H1 (cell line): ENCODE measurements around the gene CA10.

ENCODE experiments used
- HDAC6 ChIP-seq: IDR thresholded peaks from one replicate; pipeline ENCODE4 v1.7.1; 2012; ENCODE audit warnings: low read depth, mild to moderate bottlenecking, inconsistent platforms, low read length, moderate library complexity
- KDM5A ChIP-seq: fragments of 200-600 bp; IDR thresholded peaks from 2 replicates; pipeline ENCODE4 v1.7.1; 2012; ENCODE audit warnings: mild to moderate bottlenecking, low read length, inconsistent platforms, mixed read lengths
- NANOG ChIP-seq: IDR thresholded peaks from 2 replicates; pipeline ENCODE4 v1.6.1; 2011; ENCODE audit warnings: low read length, low read depth, mild to moderate bottlenecking, inconsistent platforms; ENCODE audit not compliant: insufficient read depth, poor library complexity, severe bottlenecking
- POLR2AphosphoS5 ChIP-seq: IDR thresholded peaks from 2 replicates; pipeline ENCODE4 v1.6.1; 2011; ENCODE audit warnings: low read depth, low read length
- RNF2 ChIP-seq: fragments of 200-900, 300-1000 bp; sonication (generic); IDR thresholded peaks from 2 replicates; pipeline ENCODE4 v1.7.1; 2016; ENCODE audit warnings: borderline replicate concordance, low read depth, mild to moderate bottlenecking, antibody characterized with exemption, low read length; ENCODE audit not compliant: poor library complexity, severe bottlenecking; ENCODE audit errors: missing control alignments
- SIN3A ChIP-seq, 2 experiments: IDR thresholded peaks in 1 of 2; conservative IDR thresholded peaks in 1 of 2; 2 replicates each; pipeline ENCODE4 v1.6.1; 2011 to 2012; ENCODE audit warnings: low read length in 2 of 2, improper control_type of control experiment in 1 of 2, low read depth in 1 of 2, mild to moderate bottlenecking in 1 of 2
- TF ChIP-seq, protein P1 (sequence below), 3 experiments: IDR thresholded peaks; 1 replicate in 2 of 3; 2 replicates in 1 of 3; pipeline versions ENCODE4 v1.5.1 to v1.6.1; 2011; ENCODE audit warnings: low read length in 3 of 3, mild to moderate bottlenecking in 3 of 3, inconsistent platforms in 2 of 3, low read depth in 1 of 3, moderate library complexity in 1 of 3; ENCODE audit not compliant: insufficient read depth in 1 of 3; ENCODE audit errors: control extremely low read depth in 1 of 3
- TF ChIP-seq, protein P2 (sequence below): IDR thresholded peaks from 2 replicates; pipeline ENCODE4 v1.6.1; 2011; ENCODE audit warnings: low read depth, mild to moderate bottlenecking, low read length; ENCODE audit not compliant: insufficient read depth

DNA sequence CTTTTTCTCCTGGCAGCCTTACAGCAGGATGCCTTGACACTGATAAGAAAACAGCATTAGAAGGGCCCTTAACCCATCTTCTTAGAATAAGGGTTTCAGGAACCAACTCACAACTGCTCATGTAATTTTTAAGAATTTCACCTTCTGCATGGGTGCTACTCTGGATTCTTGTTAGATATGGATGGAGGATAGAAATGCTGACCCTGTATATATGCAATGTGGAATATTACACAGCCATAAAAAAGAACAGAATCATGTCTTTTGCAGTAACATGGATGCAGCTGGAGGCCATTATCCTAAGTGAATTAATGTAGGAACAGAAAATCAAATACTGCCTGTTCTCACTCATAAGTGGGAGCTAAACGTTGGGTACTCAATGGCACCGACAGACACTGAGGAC lies 423.5 kb downstream of the CA10 start:
- TF ChIP-seq, protein P1, sequence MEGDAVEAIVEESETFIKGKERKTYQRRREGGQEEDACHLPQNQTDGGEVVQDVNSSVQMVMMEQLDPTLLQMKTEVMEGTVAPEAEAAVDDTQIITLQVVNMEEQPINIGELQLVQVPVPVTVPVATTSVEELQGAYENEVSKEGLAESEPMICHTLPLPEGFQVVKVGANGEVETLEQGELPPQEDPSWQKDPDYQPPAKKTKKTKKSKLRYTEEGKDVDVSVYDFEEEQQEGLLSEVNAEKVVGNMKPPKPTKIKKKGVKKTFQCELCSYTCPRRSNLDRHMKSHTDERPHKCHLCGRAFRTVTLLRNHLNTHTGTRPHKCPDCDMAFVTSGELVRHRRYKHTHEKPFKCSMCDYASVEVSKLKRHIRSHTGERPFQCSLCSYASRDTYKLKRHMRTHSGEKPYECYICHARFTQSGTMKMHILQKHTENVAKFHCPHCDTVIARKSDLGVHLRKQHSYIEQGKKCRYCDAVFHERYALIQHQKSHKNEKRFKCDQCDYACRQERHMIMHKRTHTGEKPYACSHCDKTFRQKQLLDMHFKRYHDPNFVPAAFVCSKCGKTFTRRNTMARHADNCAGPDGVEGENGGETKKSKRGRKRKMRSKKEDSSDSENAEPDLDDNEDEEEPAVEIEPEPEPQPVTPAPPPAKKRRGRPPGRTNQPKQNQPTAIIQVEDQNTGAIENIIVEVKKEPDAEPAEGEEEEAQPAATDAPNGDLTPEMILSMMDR (IDR thresholded peaks at IDR 0.05; ENCODE audit: control extremely low read depth in 1 of 3, insufficient read depth in 1 of 3, low read depth in 1 of 3, low read length in 3 of 3): no peak
- TF ChIP-seq KDM5A: no peak
- TF ChIP-seq SIN3A (conservative IDR thresholded peaks at IDR 0.05 in 1 of 2, IDR thresholded peaks at IDR 0.05 in 1 of 2; ENCODE audit: low read depth in 1 of 2, low read length in 2 of 2): no peak
- TF ChIP-seq HDAC6: no peak
- TF ChIP-seq POLR2AphosphoS5: no peak
- no peak for TF ChIP-seq NANOG
- TF ChIP-seq RNF2: no peak
- TF ChIP-seq, protein P2, sequence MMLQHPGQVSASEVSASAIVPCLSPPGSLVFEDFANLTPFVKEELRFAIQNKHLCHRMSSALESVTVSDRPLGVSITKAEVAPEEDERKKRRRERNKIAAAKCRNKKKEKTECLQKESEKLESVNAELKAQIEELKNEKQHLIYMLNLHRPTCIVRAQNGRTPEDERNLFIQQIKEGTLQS: no peak
